ENCODE data around the gene C17orf100. TPM values are rescaled to one million over a fixed set of nuclear protein-coding genes. Genes with fewer than 3 reads are reported as not detected.

C17orf100 gene
- total and polyA plus RNA-seq, 9 of the 15 experiments (the other 6 are each of a cell fraction or from before 2014, with no cell fraction given): 0.04 to 1.7 (median 0.43) TPM

GRCh38 chr17:6640536-6641246, 10.9 kb upstream of the C17orf100 start, which contains the start of the genes KIAA0753 and TXNDC17 (continued):
- peak; percentile 37 to 63 for TF ChIP-seq E2F6 (IDR thresholded peaks at IDR 0.05; ENCODE audit: borderline replicate concordance in 1 of 2, extremely low read depth in 1 of 2, insufficient read depth in 1 of 2, insufficient read length in 1 of 2, low read depth in 1 of 2, low read length in 1 of 2, poor library complexity in 1 of 2, severe bottlenecking in 1 of 2)
- no peak for TF ChIP-seq IRF1 (CRISPR knock-in tag; IDR thresholded peaks at IDR 0.05; ENCODE audit: borderline replicate concordance)
- TF ChIP-seq MYBL2 (IDR thresholded peaks at IDR 0.05; ENCODE audit: low read depth): no peak
- no peak for TF ChIP-seq MYBL2 (CRISPR knock-in tag; IDR thresholded peaks at IDR 0.05; ENCODE audit: borderline replicate concordance)
- peak; percentile 87 for TF ChIP-seq HNRNPLL (IDR thresholded peaks at IDR 0.05; ENCODE audit: low read depth, low read length, poor library complexity, severe bottlenecking)
- TF ChIP-seq TRIM24 (IDR thresholded peaks at IDR 0.05): peak in 1 of 2 experiments; percentile 9; a peak in 1 of 4 replicates
- TF ChIP-seq PML (IDR thresholded peaks at IDR 0.05; ENCODE audit: low read length): peak; percentile 29; the same call in 1 of the 2 replicates
- TF ChIP-seq PTTG1 (tag; IDR thresholded peaks at IDR 0.05; ENCODE audit: low read depth): no peak
- peak; percentile 93 for TF ChIP-seq ZFX (CRISPR knock-in tag; IDR thresholded peaks at IDR 0.05)
- peak; percentile 44 for TF ChIP-seq CREM (IDR thresholded peaks at IDR 0.05; ENCODE audit: low read depth)
- peak in 2 of 3 experiments; percentile 25 to 40 for TF ChIP-seq YY1 (IDR thresholded peaks at IDR 0.05; ENCODE audit: borderline replicate concordance in 1 of 3, control insufficient read depth in 1 of 3, extremely low read depth in 1 of 3, insufficient read depth in 3 of 3, insufficient read length in 1 of 3, insufficient replicate concordance in 2 of 3, low read depth in 1 of 3, low read length in 2 of 3)
- TF ChIP-seq SAP30 (IDR thresholded peaks at IDR 0.05; ENCODE audit: borderline replicate concordance, insufficient read depth, low read depth, low read length, poor library complexity, severe bottlenecking): peak; percentile 45
- TF ChIP-seq KLF6 (CRISPR knock-in tag; IDR thresholded peaks at IDR 0.05; ENCODE audit: borderline replicate concordance): no peak
- TF ChIP-seq GABPB1 (CRISPR knock-in tag; IDR thresholded peaks at IDR 0.05): peak; percentile 45; the same call in 1 of the 2 replicates
- peak; percentile 26 to 49; a peak in 3 of 4 replicates for TF ChIP-seq HDAC1 (IDR thresholded peaks at IDR 0.05)

Measured in K562 (cell line).